Thymus (tissue), 14 donors: ENCODE measurements around the gene OR52N5. TPM values are rescaled to one million over a fixed set of nuclear protein-coding genes. Genes with fewer than 3 reads are reported as not detected.

Source experiments
- DNase-seq, 9 donors: peaks; one replicate each; pipeline ENCODE4 v3.0.0-alpha.2; 2013; ENCODE audit warnings: low spot score in 9 of 9, low read depth in 6 of 9, missing footprints in 1 of 9
- H3K27ac ChIP-seq, 2 donors: one replicate each; pipeline ENCODE4 v1.5.1; 2013; ENCODE audit warnings: control low read depth in 1 of 2, low read depth in 1 of 2, low read length in 1 of 2, mild to moderate bottlenecking in 1 of 2, moderate library complexity in 1 of 2
- H3K27me3 ChIP-seq, 2 donors: one replicate each; pipeline ENCODE4 v1.5.1; 2013; ENCODE audit warnings: low read length in 1 of 2; ENCODE audit not compliant: control insufficient read depth in 2 of 2, insufficient read depth in 1 of 2
- H3K36me3 ChIP-seq, 2 donors: one replicate each; pipeline ENCODE4 v1.5.1; 2013; ENCODE audit warnings: low read length in 1 of 2, mild to moderate bottlenecking in 1 of 2, moderate library complexity in 1 of 2; ENCODE audit not compliant: control insufficient read depth in 2 of 2, insufficient read depth in 2 of 2
- H3K4me1 ChIP-seq, 2 donors: one replicate each; pipeline ENCODE4 v1.5.1; 2013; ENCODE audit warnings: low read length in 2 of 2; ENCODE audit not compliant: control insufficient read depth in 2 of 2, insufficient read depth in 2 of 2
- H3K4me3 ChIP-seq, 2 donors: one replicate each; pipeline ENCODE4 v1.5.1; 2013; ENCODE audit warnings: low read length in 2 of 2, control low read depth in 1 of 2, mild to moderate bottlenecking in 1 of 2
- H3K9me3 ChIP-seq, 2 donors: one replicate each; pipeline ENCODE4 v1.5.1; 2013; ENCODE audit warnings: low read length in 1 of 2, mild to moderate bottlenecking in 1 of 2; ENCODE audit not compliant: control insufficient read depth in 2 of 2, insufficient read depth in 1 of 2
- WGBS: extraction: QIAGEN DNeasy Blood & Tissue Kit; methylation state at CpG from one replicate; pipeline ENCODE4 v1.1.7; 2013; 5-methylcytosine and 5-hydroxymethylcytosine counted together
- long read RNA-seq, 10 donors: transcript quantifications; one replicate each; lab custom pipeline, GENCODE V29; 2026
- polyA plus RNA-seq: library from polyadenylated mRNA; stranded (reverse); fragments of 200-250 nt; gene quantifications from one replicate; pipeline ENCODE4 v1.2.3, GENCODE V29; 2013
- total RNA-seq: library from RNA; stranded (reverse); fragments of 120-200 nt; gene quantifications from one replicate; pipeline ENCODE4 v1.2.4, GENCODE V29; 2013
- donor health status: healthy.

The OR52N5 gene
- not detected for total RNA-seq
- 0.05 TPM for polyA plus RNA-seq
- long read RNA-seq, donor 1 = 0 reads
- long read RNA-seq, donor 2 = 0 reads
- long read RNA-seq, donor 3 = 0 reads
- long read RNA-seq, donor 4 = 0 reads
- long read RNA-seq, donor 5 = 0 reads
- long read RNA-seq, donor 6 = 0 reads
- long read RNA-seq, donor 7 = 0 reads
- long read RNA-seq, donor 8 = 0 reads
- long read RNA-seq, donor 9 = 0 reads
- long read RNA-seq, donor 10 = 0 reads

GRCh38 chr11:5783255-5783654 lies at the start of gene OR52N5:
Gene OR52N5, minus strand, starts transcription at chr11:5783355. Its CDS starts 4,721 bp downstream, at chr11:5778634.
- no peak within 1 kb of the TSS for H3K4me3 ChIP-seq
- H3K9me3 ChIP-seq = no peaks in the 10 kb centered on the region
- H3K4me1 ChIP-seq = no peaks in the 10 kb centered on the region
- 80% methylated on average over 4 of the region's 4 CpGs for WGBS
- no peaks in the 10 kb centered on the region for H3K27me3 ChIP-seq
- no peaks in the 10 kb centered on the region for H3K36me3 ChIP-seq
- no peak within 1 kb of the TSS for H3K27ac ChIP-seq
- no peak for DNase-seq

- no peak for DNase-seq
- H3K4me3 ChIP-seq = no peak overlapping the region
- WGBS = 94% methylated on average over 6 of the region's 6 CpGs
- H3K4me1 ChIP-seq = no peaks in the 10 kb centered on the region
- H3K9me3 ChIP-seq = no peaks in the 10 kb centered on the region
- no peaks in the 10 kb centered on the region for H3K27me3 ChIP-seq
- no peak overlapping the region for H3K27ac ChIP-seq
- no peaks in the 10 kb centered on the region for H3K36me3 ChIP-seq
Observed at GRCh38 chr11:5831196-5831829, 48.2 kb upstream of the OR52N5 start.

GRCh38 chr11:5818245-5818886 lies 35.2 kb upstream of the OR52N5 start:
- DNase-seq = peak in 2 of 9 donors; percentile 0 to 8
- Histone ChIP-seq H3K4me3 (no peak overlapping the region), H3K36me3 (no peaks in the 10 kb centered on the region), H3K27me3 (no peaks in the 10 kb centered on the region), H3K27ac (no peak overlapping the region), H3K9me3 (no peaks in the 10 kb centered on the region), H3K4me1 (no peaks in the 10 kb centered on the region)
- WGBS = 41% methylated on average over 1 of the region's 1 CpG

- Histone ChIP-seq H3K9me3 (no peaks in the 10 kb centered on the region), H3K27ac (no peak overlapping the region), H3K27me3 (no peaks in the 10 kb centered on the region), H3K4me3 (no peak overlapping the region), H3K36me3 (no peaks in the 10 kb centered on the region), H3K4me1 (no peaks in the 10 kb centered on the region)
- no peak for DNase-seq
- WGBS = 42% methylated on average over 4 of the region's 4 CpGs
Observed at GRCh38 chr11:5815534-5815933, 32.4 kb upstream of the OR52N5 start.

GRCh38 chr11:5809905-5810795 lies 27.0 kb upstream of the OR52N5 start:
- Histone ChIP-seq H3K9me3 (no peaks in the 10 kb centered on the region), H3K36me3 (no peaks in the 10 kb centered on the region), H3K27ac (no peak overlapping the region), H3K4me3 (no peak overlapping the region), H3K4me1 (peaks cover 0 to 7% of the 10 kb centered on the region in 2 donors), H3K27me3 (peaks cover 0 to 5% of the 10 kb centered on the region in 2 donors)
- 85% methylated on average over 6 of the region's 6 CpGs for WGBS
- DNase-seq = no peak

- peak overlapping the region; percentile 40 to 48 for H3K4me3 ChIP-seq
- WGBS = 12% methylated on average over 5 of the region's 5 CpGs
- H3K27ac ChIP-seq = no peak overlapping the region
- H3K9me3 ChIP-seq = no peaks in the 10 kb centered on the region
- peaks cover 0 to 7% of the 10 kb centered on the region in 2 donors for H3K4me1 ChIP-seq
- H3K27me3 ChIP-seq = peaks cover 0 to 5% of the 10 kb centered on the region in 2 donors
- H3K36me3 ChIP-seq = no peaks in the 10 kb centered on the region
- peak in 2 of 9 donors; percentile 9 to 23 for DNase-seq
Observed at GRCh38 chr11:5809122-5809519, 26.0 kb upstream of the OR52N5 start.

GRCh38 chr11:5808500-5809121 lies 25.5 kb upstream of the OR52N5 start, which contains the start of gene OR52N2:
Gene OR52N2, plus strand, starts transcription at chr11:5808924. Its CDS starts 11,412 bp downstream, at chr11:5820336.
- H3K27me3 ChIP-seq = peaks cover 0 to 5% of the 10 kb centered on the region in 2 donors
- DNase-seq = peak; percentile 33 to 83 (median 60)
- H3K27ac ChIP-seq = no peak within 1 kb of the TSS
- no peaks in the 10 kb centered on the region for H3K36me3 ChIP-seq
- peak within 1 kb of the TSS; percentile 40 to 48 for H3K4me3 ChIP-seq
- peaks cover 0 to 7% of the 10 kb centered on the region in 2 donors for H3K4me1 ChIP-seq
- H3K9me3 ChIP-seq = no peaks in the 10 kb centered on the region
- WGBS = 8% methylated on average over 24 of the region's 24 CpGs

GRCh38 chr11:5807580-5807979 lies 24.4 kb upstream of the OR52N5 start:
- Histone ChIP-seq H3K4me3 (no peak overlapping the region), H3K27me3 (peaks cover 0 to 5% of the 10 kb centered on the region in 2 donors), H3K36me3 (no peaks in the 10 kb centered on the region), H3K27ac (no peak overlapping the region), H3K4me1 (peaks cover 0 to 7% of the 10 kb centered on the region in 2 donors), H3K9me3 (no peaks in the 10 kb centered on the region)
- WGBS = 86% methylated on average over 10 of the region's 10 CpGs
- no peak for DNase-seq
